Natural killer cell (primary cell): ENCODE measurements around the gene TUB. TPM values are rescaled to one million over a fixed set of nuclear protein-coding genes. Genes with fewer than 3 reads are reported as not detected.

ENCODE experiments used
- ATAC-seq, 3 donors: fragments of 150-1000 bp in 2 of 3; fragments of 200-7000 bp in 1 of 3; cut with Tn5 transposase; 1 replicate in 1 of 3; 2 replicates in 2 of 3; pipeline ENCODE4 v1.10.0; 2021; ENCODE audit warnings: mild to moderate bottlenecking in 2 of 3, moderate library complexity in 2 of 3
- DNase-seq, 2 donors: peaks; one replicate each; pipeline versions ENCODE4 v3.0.0 to v3.0.0-alpha.2; 2013 to 2021; ENCODE audit warnings: mixed read lengths in 1 of 2
- H3K27ac ChIP-seq: one replicate; pipeline ENCODE4 v1.5.1; 2013; ENCODE audit warnings: mild to moderate bottlenecking, low read length
- H3K27me3 ChIP-seq: one replicate; pipeline ENCODE4 v1.6.1; 2013; ENCODE audit warnings: low read length; ENCODE audit not compliant: control insufficient read depth, insufficient read depth
- H3K36me3 ChIP-seq: one replicate; pipeline ENCODE4 v1.6.1; 2013; ENCODE audit warnings: low read length; ENCODE audit not compliant: control insufficient read depth, insufficient read depth
- H3K4me1 ChIP-seq: one replicate; pipeline ENCODE4 v1.6.1; 2013; ENCODE audit warnings: low read length; ENCODE audit not compliant: control insufficient read depth, insufficient read depth
- H3K4me3 ChIP-seq: one replicate; pipeline ENCODE4 v1.5.1; 2013; ENCODE audit warnings: low read length
- H3K9me3 ChIP-seq: one replicate; pipeline ENCODE4 v1.6.1; 2013; ENCODE audit warnings: low read length; ENCODE audit not compliant: control insufficient read depth, insufficient read depth
- H3K27ac Mint-ChIP-seq, 2 donors: one replicate each; pipeline ENCODE4 v1.8.0; 2022; ENCODE audit warnings: mild to moderate bottlenecking in 2 of 2, mixed read lengths in 2 of 2, moderate library complexity in 1 of 2
- H3K27me3 Mint-ChIP-seq, 2 donors: one replicate each; pipeline ENCODE4 v1.8.0; 2022; ENCODE audit warnings: low read depth in 2 of 2, mixed read lengths in 2 of 2
- H3K36me3 Mint-ChIP-seq: one replicate; pipeline ENCODE4 v1.8.0; 2022; ENCODE audit warnings: mixed read lengths
- H3K4me1 Mint-ChIP-seq, 2 donors: one replicate each; pipeline ENCODE4 v1.8.0; 2022; ENCODE audit warnings: mixed read lengths in 2 of 2
- H3K4me3 Mint-ChIP-seq: one replicate; pipeline ENCODE4 v1.8.0; 2022; ENCODE audit warnings: mild to moderate bottlenecking, moderate library complexity, mixed read lengths
- H3K9me3 Mint-ChIP-seq, 2 donors: one replicate each; pipeline ENCODE4 v1.8.0; 2022; ENCODE audit warnings: mixed read lengths in 2 of 2
- CTCF ChIP-seq: fragments of 200-600 bp; IDR thresholded peaks from one replicate; pipeline ENCODE4 v1.8.0; 2022; ENCODE audit warnings: antibody characterized with exemption
- WGBS: methylation state at CpG from one replicate; pipeline ENCODE4 v1.1.7; 2013; ENCODE audit warnings: missing lambda C conversion rate; ENCODE audit not compliant: insufficient coverage; 5-methylcytosine and 5-hydroxymethylcytosine counted together
- intact Hi-C: fragments of 100-400 bp; cut with micrococcal nuclease; formaldehyde crosslinking; loops from one replicate; pipeline ENCODE4 v1.14.2; 2022
- total RNA-seq, 4 donors: library from RNA; stranded (reverse); fragments of 120-200 nt in 1 of 4; gene quantifications; one replicate each; pipeline versions ENCODE4 v1.2.3 to v1.2.4, GENCODE V29; 2013 to 2022

The TUB gene
- total RNA-seq, 3 donors from 2014 or later (not counting 1 experiment from before 2014, with no cell fraction given) = not detected

GRCh38 chr11:8066036-8066910 lies 14.7 kb upstream of the TUB start:
- no peaks in the 10 kb centered on the region for H3K36me3 ChIP-seq
- H3K9me3 Mint-ChIP-seq = no peaks in the 10 kb centered on the region
- no peaks in the 10 kb centered on the region for H3K4me1 Mint-ChIP-seq
- H3K4me3 ChIP-seq = no peak overlapping the region
- no peaks in the 10 kb centered on the region for H3K36me3 Mint-ChIP-seq
- no peaks in the 10 kb centered on the region for H3K9me3 ChIP-seq
- H3K27ac ChIP-seq = no peak overlapping the region
- WGBS = 85% methylated on average over 17 of the region's 17 CpGs
- no peak overlapping the region for H3K4me3 Mint-ChIP-seq
- no peaks in the 10 kb centered on the region for H3K4me1 ChIP-seq
- intact Hi-C loops = no loop called here
- ATAC-seq = no peak
- TF ChIP-seq CTCF = no peak
- H3K27me3 Mint-ChIP-seq = peaks cover 15 to 34% of the 10 kb centered on the region in 2 donors
- H3K27ac Mint-ChIP-seq = no peak overlapping the region
- no peaks in the 10 kb centered on the region for H3K27me3 ChIP-seq
- DNase-seq = no peak

GRCh38 chr11:8066911-8067455 lies 14.0 kb upstream of the TUB start:
- intact Hi-C loops = no loop called here
- DNase-seq = no peak
- ATAC-seq = no peak
- H3K4me3 Mint-ChIP-seq = no peak overlapping the region
- Histone ChIP-seq H3K27me3 (no peaks in the 10 kb centered on the region), H3K4me1 (no peaks in the 10 kb centered on the region), H3K9me3 (no peaks in the 10 kb centered on the region), H3K4me3 (no peak overlapping the region), H3K36me3 (no peaks in the 10 kb centered on the region), H3K27ac (no peak overlapping the region)
- no peak for TF ChIP-seq CTCF
- WGBS = 78% methylated on average over 9 of the region's 10 CpGs
- H3K36me3 Mint-ChIP-seq = no peaks in the 10 kb centered on the region
- H3K27ac Mint-ChIP-seq = no peak overlapping the region
- H3K27me3 Mint-ChIP-seq = peaks cover 15 to 40% of the 10 kb centered on the region in 2 donors
- no peaks in the 10 kb centered on the region for H3K4me1 Mint-ChIP-seq
- H3K9me3 Mint-ChIP-seq = no peaks in the 10 kb centered on the region

GRCh38 chr11:8067567-8067928 lies 13.5 kb upstream of the TUB start:
- no peaks in the 10 kb centered on the region for H3K27me3 ChIP-seq
- H3K4me3 ChIP-seq = no peak overlapping the region
- intact Hi-C loops = no loop called here
- no peak for TF ChIP-seq CTCF
- H3K36me3 ChIP-seq = no peaks in the 10 kb centered on the region
- H3K27ac ChIP-seq = no peak overlapping the region
- Mint-ChIP-seq H3K9me3 (no peaks in the 10 kb centered on the region), H3K4me3 (no peak overlapping the region), H3K27ac (no peak overlapping the region), H3K27me3 (peaks cover 15 to 40% of the 10 kb centered on the region in 2 donors), H3K36me3 (no peaks in the 10 kb centered on the region), H3K4me1 (no peaks in the 10 kb centered on the region)
- DNase-seq (no peak), ATAC-seq (no peak)
- WGBS = 89% methylated on average over 4 of the region's 4 CpGs
- no peaks in the 10 kb centered on the region for H3K4me1 ChIP-seq
- no peaks in the 10 kb centered on the region for H3K9me3 ChIP-seq
